ENCODE data around the gene MSI2.

GRCh38 chr17:57655553-57655952 is 399.2 kb downstream of the MSI2 start:
- TF ChIP-seq, protein P1, sequence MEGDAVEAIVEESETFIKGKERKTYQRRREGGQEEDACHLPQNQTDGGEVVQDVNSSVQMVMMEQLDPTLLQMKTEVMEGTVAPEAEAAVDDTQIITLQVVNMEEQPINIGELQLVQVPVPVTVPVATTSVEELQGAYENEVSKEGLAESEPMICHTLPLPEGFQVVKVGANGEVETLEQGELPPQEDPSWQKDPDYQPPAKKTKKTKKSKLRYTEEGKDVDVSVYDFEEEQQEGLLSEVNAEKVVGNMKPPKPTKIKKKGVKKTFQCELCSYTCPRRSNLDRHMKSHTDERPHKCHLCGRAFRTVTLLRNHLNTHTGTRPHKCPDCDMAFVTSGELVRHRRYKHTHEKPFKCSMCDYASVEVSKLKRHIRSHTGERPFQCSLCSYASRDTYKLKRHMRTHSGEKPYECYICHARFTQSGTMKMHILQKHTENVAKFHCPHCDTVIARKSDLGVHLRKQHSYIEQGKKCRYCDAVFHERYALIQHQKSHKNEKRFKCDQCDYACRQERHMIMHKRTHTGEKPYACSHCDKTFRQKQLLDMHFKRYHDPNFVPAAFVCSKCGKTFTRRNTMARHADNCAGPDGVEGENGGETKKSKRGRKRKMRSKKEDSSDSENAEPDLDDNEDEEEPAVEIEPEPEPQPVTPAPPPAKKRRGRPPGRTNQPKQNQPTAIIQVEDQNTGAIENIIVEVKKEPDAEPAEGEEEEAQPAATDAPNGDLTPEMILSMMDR (conservative IDR thresholded peaks at IDR 0.05; ENCODE audit: low read length), result no peak
- no peak for TF ChIP-seq EZH2phosphoT487 (IDR thresholded peaks at IDR 0.05; ENCODE audit: borderline replicate concordance)
